Body of pancreas (tissue), 4 donors: ENCODE data around the gene VAMP2.

Source experiments
- CTCF ChIP-seq, 7 experiments: fragments of 450-650 bp in 4 of 7; fragments of 200-600 bp in 3 of 7; sonication (generic) in 3 of 7; IDR thresholded peaks; one replicate each; pipeline ENCODE4 v1.5.1; 2016 to 2019; ENCODE audit warnings: antibody characterized with exemption in 7 of 7
- POLR2A ChIP-seq, 3 donors: fragments of 450-650 bp; IDR thresholded peaks; one replicate each; pipeline ENCODE4 v1.6.1; 2016; ENCODE audit warnings: antibody characterized with exemption in 3 of 3, mild to moderate bottlenecking in 2 of 3

- peak in 1 of 7 experiments; percentile 1 for TF ChIP-seq CTCF (IDR thresholded peaks at IDR 0.05)
- TF ChIP-seq POLR2A (IDR thresholded peaks at IDR 0.05) = no peak
These were observed 7.3 kb downstream of the VAMP2 start for GRCh38 chr17:8155231-8155995.
